ENCODE measurements around the gene DNAH7.

- TF ChIP-seq CTCF (IDR thresholded peaks at IDR 0.05): no peak
- no peak for TF ChIP-seq POLR2A (IDR thresholded peaks at IDR 0.05)
These were observed 333.3 kb downstream of the DNAH7 start for GRCh38 chr2:195735347-195735746.

All from tibial nerve (tissue), 3 donors.